B cell (primary cell): ENCODE data around the gene WDR48. TPM values are rescaled to one million over a fixed set of nuclear protein-coding genes. Genes with fewer than 3 reads are reported as not detected.
A peak's percentile ranks its signal among the peaks of the same experiment; 100 is the strongest.

Experiments used
- ATAC-seq: fragments of 200-7000 bp; cut with Tn5 transposase; one replicate; pipeline ENCODE4 v1.10.0; 2021; ENCODE audit warnings: low read depth, mild to moderate bottlenecking, moderate number of reproducible peaks, moderate library complexity
- CTCF ChIA-PET: fragments of 350-600 bp; sonication (Branson Sonifier 250); formaldehyde crosslinking; loops from one replicate; lab custom pipeline; 2021; ENCODE audit warnings: antibody characterized with exemption, inconsistent platforms; lab: Charles Lee
- POLR2A ChIA-PET: fragments of 350-600 bp; sonication (Branson Sonifier 250); formaldehyde crosslinking; loops from one replicate; lab custom pipeline; 2021; ENCODE audit warnings: antibody characterized with exemption; lab: Charles Lee
- DNase-seq: peaks from one replicate; pipeline ENCODE4 v3.0.0; 2013
- H2AFZ ChIP-seq: 2 replicates; pipeline ENCODE4 v1.6.1; 2012; ENCODE audit warnings: mild to moderate bottlenecking, low read depth, low read length; ENCODE audit not compliant: insufficient read depth, poor library complexity, severe bottlenecking
- H3K27ac ChIP-seq, 2 donors: 1 replicate in 1 of 2; 2 replicates in 1 of 2; pipeline ENCODE4 v1.5.1; 2012 to 2013; ENCODE audit warnings: low read length in 2 of 2, mild to moderate bottlenecking in 2 of 2, moderate library complexity in 1 of 2
- H3K27me3 ChIP-seq, 4 experiments: fragments of 200-600 bp in 1 of 4; sonication (generic) in 1 of 4; replicated peaks in 1 of 4; 1 replicate in 2 of 4; 2 replicates in 2 of 4; pipeline versions ENCODE4 v1.6.1 to v1.7.0; 2013 to 2016; ENCODE audit warnings: low read length in 3 of 4, mild to moderate bottlenecking in 2 of 4, mixed read lengths in 1 of 4, moderate library complexity in 1 of 4; ENCODE audit not compliant: insufficient read depth in 4 of 4, control insufficient read depth in 3 of 4; ENCODE audit errors: control extremely low read depth in 1 of 4
- H3K36me3 ChIP-seq, 2 experiments: replicated peaks in 1 of 2; 1 replicate in 1 of 2; 2 replicates in 1 of 2; pipeline versions ENCODE4 v1.6.1 to v1.7.1; 2013; ENCODE audit warnings: low read length in 1 of 2; ENCODE audit not compliant: insufficient read depth in 2 of 2, control insufficient read depth in 1 of 2; ENCODE audit errors: control extremely low read depth in 1 of 2, extremely low read depth in 1 of 2
- H3K4me1 ChIP-seq, 2 donors: fragments of 200-600 bp in 1 of 2; sonication (generic) in 1 of 2; 1 replicate in 1 of 2; 2 replicates in 1 of 2; pipeline versions ENCODE4 v1.5.1 to v1.6.1; 2013 to 2017; ENCODE audit warnings: low read length in 2 of 2; ENCODE audit not compliant: control insufficient read depth in 2 of 2, insufficient read depth in 2 of 2
- H3K4me2 ChIP-seq: replicated peaks from 2 replicates; pipeline ENCODE3; 2012; ENCODE audit warnings: mild to moderate bottlenecking, low read depth, low read length; ENCODE audit not compliant: poor library complexity, severe bottlenecking
- H3K4me3 ChIP-seq, 5 experiments: fragments of 200-600 bp in 1 of 5; sonication (generic) in 1 of 5; 1 replicate in 3 of 5; 2 replicates in 2 of 5; pipeline versions ENCODE4 v1.5.1 to v1.7.0; 2011 to 2016; ENCODE audit warnings: low read length in 4 of 5, mild to moderate bottlenecking in 4 of 5, low read depth in 2 of 5, control low read depth in 1 of 5, moderate library complexity in 1 of 5; ENCODE audit not compliant: insufficient read depth in 1 of 5; ENCODE audit errors: control extremely low read depth in 1 of 5, extremely low read depth in 1 of 5
- H3K79me2 ChIP-seq: fragments of 200-600 bp; sonication (generic); one replicate; pipeline ENCODE4 v1.6.0; 2016; ENCODE audit warnings: low read length; ENCODE audit not compliant: control insufficient read depth, insufficient read depth
- H3K9ac ChIP-seq: fragments of 200-600 bp; sonication (generic); 2 replicates; pipeline ENCODE4 v1.6.1; 2017; ENCODE audit warnings: mild to moderate bottlenecking, low read length, moderate library complexity
- H3K9me3 ChIP-seq, 3 donors: one replicate each; pipeline versions ENCODE4 v1.6.1 to v1.7.1; 2013; ENCODE audit warnings: low read length in 2 of 3; ENCODE audit not compliant: control insufficient read depth in 2 of 3, insufficient read depth in 1 of 3; ENCODE audit errors: control extremely low read depth in 1 of 3
- H4K20me1 ChIP-seq: 2 replicates; pipeline ENCODE4 v1.6.0; 2012; ENCODE audit warnings: mild to moderate bottlenecking, low read length; ENCODE audit not compliant: insufficient read depth, control insufficient read depth, poor library complexity, severe bottlenecking
- H3K27ac Mint-ChIP-seq: one replicate; pipeline ENCODE4 v1.8.0; 2021; ENCODE audit warnings: mixed read lengths
- H3K27me3 Mint-ChIP-seq: one replicate; pipeline ENCODE4 v1.8.0; 2021; ENCODE audit warnings: mixed read lengths
- H3K4me1 Mint-ChIP-seq: one replicate; pipeline ENCODE4 v1.8.0; 2021; ENCODE audit warnings: mixed read lengths
- H3K4me3 Mint-ChIP-seq: one replicate; pipeline ENCODE4 v1.8.0; 2021; ENCODE audit warnings: mixed read lengths
- H3K9me3 Mint-ChIP-seq: one replicate; pipeline ENCODE4 v1.8.0; 2022; ENCODE audit warnings: mixed read lengths; ENCODE audit not compliant: insufficient read depth
- EZH2 ChIP-seq: IDR thresholded peaks from 2 replicates; pipeline ENCODE4 v1.6.1; 2012; ENCODE audit warnings: borderline replicate concordance, low read depth, mild to moderate bottlenecking, moderate library complexity, low read length; ENCODE audit not compliant: insufficient read depth, poor library complexity, severe bottlenecking
- WGBS: methylation state at CpG from one replicate; pipeline ENCODE4 v1.1.5; 2013; ENCODE audit warnings: missing lambda C conversion rate; ENCODE audit not compliant: insufficient coverage; 5-methylcytosine and 5-hydroxymethylcytosine counted together
- intact Hi-C: fragments of 100-400 bp; cut with micrococcal nuclease; formaldehyde crosslinking; loops from one replicate; pipeline ENCODE4 v1.10.0; 2022
- polyA plus RNA-seq: library from polyadenylated mRNA; depleted of rRNA; stranded (reverse); fragments of >200 nt; gene quantifications from 2 replicates; pipeline ENCODE4 v1.2.3, GENCODE V29; 2012
- total RNA-seq, 2 donors: library from RNA; stranded (reverse); fragments of 120-200 nt in 1 of 2; gene quantifications; 1 replicate in 1 of 2; 2 replicates in 1 of 2; pipeline versions ENCODE4 v1.2.3 to v1.2.4, GENCODE V29; 2013 to 2022
- TF ChIP-seq, protein P1 (sequence below): fragments of 200-600 bp; IDR thresholded peaks from one replicate; pipeline ENCODE4 v1.8.0; 2022; ENCODE audit warnings: antibody characterized with exemption, mild to moderate bottlenecking

The WDR48 gene
- total and polyA plus RNA-seq, 2 donors (not counting 1 experiment from before 2014, with no cell fraction given), result 20.8 to 68.6 TPM

DNA sequence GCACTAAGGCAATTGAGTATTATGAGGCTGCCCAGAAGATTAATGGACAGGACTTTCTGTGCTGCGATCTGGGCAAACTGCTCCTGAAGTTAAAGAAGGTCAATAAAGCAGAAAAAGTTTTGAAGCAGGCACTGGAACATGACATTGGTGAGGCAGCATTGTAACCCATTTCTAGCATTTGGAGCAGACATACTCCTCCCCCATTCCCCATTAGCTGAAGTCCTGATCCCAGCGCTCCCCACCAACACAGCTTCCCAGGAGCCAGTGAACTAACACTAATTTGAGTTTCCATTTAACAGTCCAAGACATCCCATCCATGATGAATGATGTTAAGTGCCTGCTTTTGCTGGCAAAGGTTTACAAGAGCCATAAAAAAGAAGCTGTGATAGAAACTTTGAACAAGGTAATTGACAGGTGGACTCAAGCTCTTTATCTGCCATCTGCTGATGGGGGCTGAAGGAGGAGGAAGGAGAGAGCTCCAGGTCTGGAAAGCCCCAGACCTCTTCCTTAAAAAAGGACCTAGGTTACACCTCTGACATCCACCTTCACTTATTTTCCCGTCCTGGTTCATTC is 79.0 kb downstream of the WDR48 start:
- ATAC-seq, result no peak
- intact Hi-C loops, result no loop called here
- Histone ChIP-seq H3K9me3 (no peaks in the 10 kb centered on the region), H4K20me1 (no peaks in the 10 kb centered on the region), H3K4me3 (no peak overlapping the region), H3K9ac (no peak overlapping the region), H3K4me2 (no peak overlapping the region), H2AFZ (no peak overlapping the region), H3K36me3 (peaks cover 0 to 52% of the 10 kb centered on the region in 2 experiments), H3K79me2 (no peaks in the 10 kb centered on the region), H3K27me3 (no peaks in the 10 kb centered on the region), H3K4me1 (peaks cover 25 to 30% of the 10 kb centered on the region in 2 donors), H3K27ac (no peak overlapping the region)
- no peak for DNase-seq
- H3K4me3 Mint-ChIP-seq, result no peak overlapping the region
- no peaks in the 10 kb centered on the region for H3K9me3 Mint-ChIP-seq
- CTCF ChIA-PET, result interaction anchor here (0.7 to 1.3 kb wide), 3 partner anchors 23 to 162 kb away, joined by 3 to 4 read pairs (median 4); partner anchors contain the start of genes GORASP1 and TTC21A
- H3K27ac Mint-ChIP-seq, result peak overlapping the region; percentile 50
- H3K4me1 Mint-ChIP-seq, result peaks cover 33% of the 10 kb centered on the region
- POLR2A ChIA-PET, result no interaction called here
- 100% methylated on average over 1 of the region's 3 CpGs for WGBS
- H3K27me3 Mint-ChIP-seq, result no peaks in the 10 kb centered on the region
- TF ChIP-seq, protein P1, sequence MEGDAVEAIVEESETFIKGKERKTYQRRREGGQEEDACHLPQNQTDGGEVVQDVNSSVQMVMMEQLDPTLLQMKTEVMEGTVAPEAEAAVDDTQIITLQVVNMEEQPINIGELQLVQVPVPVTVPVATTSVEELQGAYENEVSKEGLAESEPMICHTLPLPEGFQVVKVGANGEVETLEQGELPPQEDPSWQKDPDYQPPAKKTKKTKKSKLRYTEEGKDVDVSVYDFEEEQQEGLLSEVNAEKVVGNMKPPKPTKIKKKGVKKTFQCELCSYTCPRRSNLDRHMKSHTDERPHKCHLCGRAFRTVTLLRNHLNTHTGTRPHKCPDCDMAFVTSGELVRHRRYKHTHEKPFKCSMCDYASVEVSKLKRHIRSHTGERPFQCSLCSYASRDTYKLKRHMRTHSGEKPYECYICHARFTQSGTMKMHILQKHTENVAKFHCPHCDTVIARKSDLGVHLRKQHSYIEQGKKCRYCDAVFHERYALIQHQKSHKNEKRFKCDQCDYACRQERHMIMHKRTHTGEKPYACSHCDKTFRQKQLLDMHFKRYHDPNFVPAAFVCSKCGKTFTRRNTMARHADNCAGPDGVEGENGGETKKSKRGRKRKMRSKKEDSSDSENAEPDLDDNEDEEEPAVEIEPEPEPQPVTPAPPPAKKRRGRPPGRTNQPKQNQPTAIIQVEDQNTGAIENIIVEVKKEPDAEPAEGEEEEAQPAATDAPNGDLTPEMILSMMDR, result no peak
- TF ChIP-seq EZH2, result no peak
